GM10248 (cell line): ENCODE results near the gene CHRD.
A peak's percentile ranks its signal among the peaks of the same experiment; 100 is the strongest.

Experiments used
- CTCF ChIA-PET: fragments of 300-600 bp; sonication (Branson Sonifier 250); formaldehyde crosslinking; extraction: SDS; loops from one replicate; lab custom pipeline; 2021; ENCODE audit warnings: antibody characterized with exemption; lab: Yijun Ruan, JAX
- POLR2A ChIA-PET: fragments of 350-650 bp; sonication (Branson Sonifier 250); formaldehyde crosslinking; extraction: SDS; loops from one replicate; lab custom pipeline; 2020; ENCODE audit warnings: antibody characterized with exemption; lab: Yijun Ruan, JAX
- DNase-seq: peaks from one replicate; pipeline ENCODE4 v3.0.0; 2012; ENCODE audit errors: extremely low spot score
- TF ChIP-seq, protein P1 (sequence below): IDR thresholded peaks from 2 replicates; pipeline ENCODE4 v1.5.1; 2012; ENCODE audit warnings: mild to moderate bottlenecking, low read depth; ENCODE audit errors: extremely low read depth, missing control alignments, control extremely low read depth

Gene CHRD

DNA sequence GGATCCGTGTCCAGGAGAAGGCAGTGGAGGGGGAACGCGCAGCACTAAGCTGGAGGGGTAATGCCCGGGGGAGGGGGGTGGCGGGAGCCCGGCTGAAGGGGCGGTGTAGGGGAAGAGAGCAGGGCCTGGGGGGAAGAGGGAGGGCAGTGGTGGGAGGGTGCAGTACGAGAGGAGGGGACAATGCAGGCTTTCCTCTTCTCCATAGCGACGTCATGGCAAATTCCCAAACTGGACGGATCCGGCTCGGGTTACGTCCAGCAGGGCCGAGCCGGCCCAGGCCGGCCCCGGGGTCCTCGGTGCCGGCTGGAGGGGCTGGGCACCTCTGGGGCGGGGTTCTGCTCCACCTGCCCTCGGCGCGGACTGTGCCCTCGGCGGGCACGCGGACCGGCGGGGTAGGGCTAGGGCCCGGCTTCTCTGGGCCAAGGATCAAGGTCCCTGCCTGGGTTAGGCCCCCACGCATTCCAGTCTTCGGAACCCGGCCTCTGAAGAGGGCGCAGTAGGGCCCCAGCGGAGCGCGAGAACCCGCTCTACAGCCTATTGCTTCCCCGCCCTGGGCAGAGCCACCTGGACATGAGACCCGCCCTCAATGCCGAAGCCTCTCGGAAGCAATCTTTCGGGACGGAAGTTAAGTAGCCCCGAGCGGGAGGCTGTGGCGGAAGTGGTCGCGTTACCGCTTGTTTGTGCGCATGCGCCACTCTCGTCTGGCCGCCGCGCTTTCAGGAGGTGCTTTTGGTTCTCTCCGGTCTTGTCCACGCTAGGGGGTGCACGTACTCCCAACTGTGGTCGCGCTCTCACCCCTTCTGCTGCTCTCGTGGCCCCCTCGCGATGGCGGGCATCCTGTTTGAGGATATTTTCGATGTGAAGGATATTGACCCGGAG is 16.9 kb upstream of the CHRD start:
- ChIA-PET POLR2A (interaction anchor here (0.5 kb wide), 1 partner anchor 483 kb away, joined by 3 read pairs; no protein-coding TSS in a partner anchor), CTCF (interaction anchor here (0.6 to 2.3 kb wide), 13 partner anchors 8 to 467 kb away, joined by 3 to 10 read pairs (median 3); partner anchors contain the start of genes EEF1AKMT4 and FAM131A)
- DNase-seq = peak; percentile 98
- TF ChIP-seq, protein P1, sequence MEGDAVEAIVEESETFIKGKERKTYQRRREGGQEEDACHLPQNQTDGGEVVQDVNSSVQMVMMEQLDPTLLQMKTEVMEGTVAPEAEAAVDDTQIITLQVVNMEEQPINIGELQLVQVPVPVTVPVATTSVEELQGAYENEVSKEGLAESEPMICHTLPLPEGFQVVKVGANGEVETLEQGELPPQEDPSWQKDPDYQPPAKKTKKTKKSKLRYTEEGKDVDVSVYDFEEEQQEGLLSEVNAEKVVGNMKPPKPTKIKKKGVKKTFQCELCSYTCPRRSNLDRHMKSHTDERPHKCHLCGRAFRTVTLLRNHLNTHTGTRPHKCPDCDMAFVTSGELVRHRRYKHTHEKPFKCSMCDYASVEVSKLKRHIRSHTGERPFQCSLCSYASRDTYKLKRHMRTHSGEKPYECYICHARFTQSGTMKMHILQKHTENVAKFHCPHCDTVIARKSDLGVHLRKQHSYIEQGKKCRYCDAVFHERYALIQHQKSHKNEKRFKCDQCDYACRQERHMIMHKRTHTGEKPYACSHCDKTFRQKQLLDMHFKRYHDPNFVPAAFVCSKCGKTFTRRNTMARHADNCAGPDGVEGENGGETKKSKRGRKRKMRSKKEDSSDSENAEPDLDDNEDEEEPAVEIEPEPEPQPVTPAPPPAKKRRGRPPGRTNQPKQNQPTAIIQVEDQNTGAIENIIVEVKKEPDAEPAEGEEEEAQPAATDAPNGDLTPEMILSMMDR = peak; percentile 76

DNA sequence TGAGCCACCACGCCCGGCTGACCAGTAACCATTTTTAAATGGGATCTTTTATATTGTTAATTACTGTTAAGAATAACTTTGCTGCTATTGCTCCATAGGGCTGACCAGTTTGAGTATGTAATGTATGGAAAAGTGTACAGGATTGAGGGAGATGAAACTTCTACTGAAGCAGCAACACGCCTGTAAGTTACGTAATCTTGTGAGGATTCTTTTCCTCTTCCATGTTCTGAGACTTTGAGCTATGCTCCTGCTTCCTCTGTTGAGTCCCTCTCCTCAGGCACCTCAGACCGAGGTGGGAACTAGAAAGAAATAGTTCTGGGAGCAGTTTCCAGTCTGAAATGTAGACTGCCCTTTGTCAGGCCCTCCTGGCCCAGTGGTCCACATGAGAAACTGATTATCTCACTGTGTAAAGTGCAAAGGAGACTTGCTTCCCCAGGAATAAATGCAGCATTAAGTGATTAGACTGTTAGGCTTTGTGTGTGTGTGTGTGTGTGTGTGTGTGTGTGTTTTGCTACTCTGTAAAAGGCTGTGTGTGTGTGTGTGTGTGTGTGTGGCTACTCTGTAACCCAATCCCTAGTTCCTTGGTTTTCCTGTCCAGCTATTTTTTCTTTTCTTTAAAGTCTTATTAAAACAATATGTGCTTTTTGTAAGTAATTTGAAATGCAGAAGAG is 13.1 kb upstream of the CHRD start:
- DNase-seq = no peak
- ChIA-PET POLR2A (no interaction called here), CTCF (interaction anchor here (0.8 to 3.9 kb wide), 4 partner anchors 11 to 194 kb away, joined by 3 to 17 read pairs (median 4); no protein-coding TSS in a partner anchor)
- TF ChIP-seq, protein P1 = no peak

DNA sequence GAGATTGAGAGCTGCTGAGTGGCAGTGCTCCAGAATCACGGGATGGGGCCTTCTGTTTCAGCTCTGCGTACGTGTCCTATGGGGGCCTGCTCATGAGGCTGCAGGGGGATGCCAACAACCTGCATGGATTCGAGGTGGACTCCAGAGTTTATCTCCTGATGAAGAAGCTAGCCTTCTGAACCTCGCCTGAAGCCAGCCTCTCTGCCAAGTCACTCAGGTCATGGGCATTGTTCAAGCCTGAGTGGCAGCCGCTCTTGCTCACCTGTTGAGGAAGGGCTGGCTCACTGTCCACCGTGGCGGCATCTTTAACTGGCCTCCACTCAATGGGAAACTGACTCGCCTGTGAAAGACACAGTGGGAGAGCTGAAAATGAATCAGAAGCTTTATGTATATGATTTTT is 11.7 kb upstream of the CHRD start:
- ChIA-PET CTCF (interaction anchor here (1.1 to 3.9 kb wide), 3 partner anchors 13 to 146 kb away, joined by 4 to 17 read pairs (median 5); no protein-coding TSS in a partner anchor), POLR2A (no interaction called here)
- no peak for DNase-seq
- TF ChIP-seq, protein P1 = no peak

- POLR2A ChIA-PET = no interaction called here
- DNase-seq = no peak
- TF ChIP-seq, protein P1 = no peak
- CTCF ChIA-PET = interaction anchor here (1.1 to 3.9 kb wide), 3 partner anchors 13 to 146 kb away, joined by 4 to 17 read pairs (median 5); no protein-coding TSS in a partner anchor
These were observed 11.2 kb upstream of the CHRD start for GRCh38 chr3:184368586-184369183.

- peak; percentile 77 for DNase-seq
- ChIA-PET CTCF (interaction anchor here (0.6 to 6.8 kb wide), 37 partner anchors 8 to 415 kb away, joined by 3 to 90 read pairs (median 4); partner anchors contain the start of genes CHRD, CLCN2, EIF2B5 and EPHB3), POLR2A (interaction anchor here (1.1 kb wide), 1 partner anchor 142 kb away, joined by 3 read pairs; no protein-coding TSS in a partner anchor)
- TF ChIP-seq, protein P1 = peak; percentile 82
These were observed 8.3 kb upstream of the CHRD start for GRCh38 chr3:184371570-184372018.

DNA sequence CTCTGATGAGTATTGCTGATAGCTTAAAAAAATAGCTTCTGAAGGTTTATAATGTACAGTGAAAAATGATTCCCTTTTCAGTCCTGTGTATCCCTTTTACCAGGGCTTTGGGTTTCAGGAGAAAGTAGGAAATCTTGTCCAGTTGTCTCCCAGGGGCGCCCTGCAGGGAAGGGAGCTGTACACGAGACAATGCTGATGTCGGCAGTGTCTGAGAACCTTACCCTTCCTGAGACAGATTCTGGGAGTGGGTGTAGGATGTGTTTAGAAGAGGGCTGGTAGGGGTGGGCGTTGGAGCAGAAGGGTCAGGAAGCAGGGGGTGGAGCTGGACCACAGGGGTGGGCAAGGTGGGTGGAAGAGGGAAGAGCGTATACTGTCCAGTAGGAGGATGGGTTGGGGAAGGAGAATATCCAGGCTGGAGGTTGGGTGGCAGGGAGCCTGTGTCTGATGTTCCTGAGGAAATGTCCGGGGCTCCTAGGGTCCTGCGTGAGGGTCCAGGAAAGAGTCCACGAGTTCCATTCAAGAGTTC is 7.5 kb upstream of the CHRD start:
- TF ChIP-seq, protein P1 = no peak
- CTCF ChIA-PET = interaction anchor here (0.8 to 6.8 kb wide), 22 partner anchors 9 to 414 kb away, joined by 3 to 90 read pairs (median 4); partner anchors contain the start of genes CHRD, CLCN2, EPHB3 and POLR2H
- POLR2A ChIA-PET = no interaction called here
- no peak for DNase-seq
